Occipital lobe (tissue), 2 donors: Measurements from ENCODE around the gene TAF5. TPM values are rescaled to one million over a fixed set of nuclear protein-coding genes. Genes with fewer than 3 reads are reported as not detected.
"Not testable (repeated sequence)": the region's sequence is repeated elsewhere in the genome, so short reads cannot be mapped to it uniquely, and the experiment has no call there.

Source experiments
- DNase-seq: peaks from one replicate; lab custom pipeline; 2025; lab: John Stamatoyannopoulos, UW
- total RNA-seq: library from RNA; depleted of rRNA; stranded (reverse); fragments of >200 nt; gene quantifications from one replicate; pipeline ENCODE4 v1.2.3, GENCODE V29; 2014

TAF5 gene
- 13.1 TPM for total RNA-seq

GRCh38 chr10:103367782-103368518 lies at the start of gene TAF5:
Gene TAF5 (plus strand): TSS chr10:103367976. CDS start chr10:103367990, 14 bp downstream.
- DNase-seq, result peak; percentile 89

DNA sequence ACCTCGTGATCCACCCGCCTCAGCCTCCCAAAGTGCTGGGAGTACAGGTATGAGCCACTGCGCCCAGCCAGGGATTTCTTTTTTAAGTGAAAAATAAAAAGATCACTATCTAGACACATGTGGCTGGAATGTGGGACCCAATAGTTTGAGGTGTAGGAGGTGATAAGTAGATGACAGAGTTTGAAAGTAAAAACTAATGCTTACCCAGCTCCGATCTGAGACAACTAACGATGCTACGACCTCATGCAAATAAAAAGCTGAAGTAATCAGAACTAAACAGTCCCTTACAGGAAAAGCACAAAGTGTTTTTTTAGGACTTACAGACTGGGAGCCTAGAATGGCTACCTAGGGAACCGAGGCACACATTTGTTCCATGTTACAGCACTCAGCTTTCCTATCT lies 39.9 kb upstream of the TAF5 start:
- no peak for DNase-seq

DNA sequence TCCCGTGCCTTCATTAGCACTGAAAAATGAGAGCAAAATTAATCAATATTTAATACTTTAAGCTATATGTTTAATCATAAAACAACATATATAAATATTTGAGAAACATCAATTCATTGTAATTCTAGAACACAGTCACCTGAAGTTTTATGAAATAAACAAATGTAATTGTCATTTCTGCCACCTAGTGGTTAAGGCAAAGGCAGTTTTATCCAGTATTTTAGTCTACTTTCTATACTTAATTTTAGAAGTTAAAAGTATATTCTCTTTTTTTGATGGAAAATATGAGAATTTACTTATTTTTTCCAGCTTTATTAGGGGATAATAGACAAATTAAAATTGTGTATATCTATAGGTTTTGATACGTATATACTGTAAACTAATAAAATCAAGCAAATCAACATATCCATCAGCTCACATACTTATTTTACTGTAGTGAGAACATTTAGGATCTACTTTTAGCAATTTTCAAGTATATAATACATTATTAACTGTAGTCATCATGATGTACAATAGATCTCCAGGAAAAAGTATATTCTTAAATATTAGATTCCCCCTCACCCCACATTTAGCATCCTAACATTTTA lies 33.7 kb upstream of the TAF5 start:
- DNase-seq, result no peak

GRCh38 chr10:103334567-103334966 lies 33.2 kb upstream of the TAF5 start:
- no peak for DNase-seq

- DNase-seq, result no peak
Observed at GRCh38 chr10:103336370-103336769, 31.4 kb upstream of the TAF5 start.

- no peak for DNase-seq
Observed at GRCh38 chr10:103350175-103350516, 17.6 kb upstream of the TAF5 start.

- peak; percentile 80 for DNase-seq
Observed at GRCh38 chr10:103350517-103351260, 17.1 kb upstream of the TAF5 start, which contains the start of gene PCGF6. Gene PCGF6 (minus strand): TSS chr10:103351140. CDS start chr10:103351066, 74 bp downstream.

DNA sequence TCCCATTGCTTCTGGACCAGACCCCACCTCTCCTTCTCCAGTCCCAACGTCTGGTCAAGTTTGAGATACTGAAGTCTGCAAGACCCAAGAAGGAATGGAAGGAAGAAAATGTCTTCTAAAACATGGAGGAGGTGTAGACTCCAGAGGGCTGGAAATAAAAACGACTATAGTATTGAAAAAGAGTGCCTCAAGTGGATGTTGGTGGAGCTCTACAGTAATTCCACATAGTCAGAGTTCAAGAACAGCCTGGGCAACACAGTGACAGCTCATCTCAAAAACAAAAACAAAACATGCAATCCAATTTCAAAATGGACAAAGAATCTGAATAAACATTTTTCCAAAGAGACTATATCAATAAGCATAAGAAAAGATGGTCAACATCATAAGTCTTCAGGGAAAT lies 14.5 kb upstream of the TAF5 start:
- DNase-seq, result no peak

DNA sequence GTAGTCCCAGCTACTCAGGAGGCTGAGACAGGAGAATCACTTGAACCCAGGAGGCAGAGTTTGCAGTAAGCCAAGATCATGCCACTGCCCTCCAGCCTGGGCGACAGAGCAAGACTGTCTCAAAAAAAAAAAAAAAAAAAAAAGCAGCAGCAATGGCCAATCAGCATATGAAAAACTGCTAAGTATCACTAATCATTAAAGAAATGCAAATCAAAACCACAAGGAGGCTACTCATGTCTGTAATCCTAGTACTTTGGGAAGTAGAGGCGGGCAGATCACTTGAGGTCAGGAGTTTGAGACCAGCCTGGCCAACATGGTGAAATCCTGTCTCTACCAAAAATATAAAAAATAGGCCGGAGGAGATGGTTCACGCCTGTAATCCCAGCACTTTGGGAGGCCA lies 13.2 kb upstream of the TAF5 start:
- DNase-seq, result not testable (repeated sequence)

DNA sequence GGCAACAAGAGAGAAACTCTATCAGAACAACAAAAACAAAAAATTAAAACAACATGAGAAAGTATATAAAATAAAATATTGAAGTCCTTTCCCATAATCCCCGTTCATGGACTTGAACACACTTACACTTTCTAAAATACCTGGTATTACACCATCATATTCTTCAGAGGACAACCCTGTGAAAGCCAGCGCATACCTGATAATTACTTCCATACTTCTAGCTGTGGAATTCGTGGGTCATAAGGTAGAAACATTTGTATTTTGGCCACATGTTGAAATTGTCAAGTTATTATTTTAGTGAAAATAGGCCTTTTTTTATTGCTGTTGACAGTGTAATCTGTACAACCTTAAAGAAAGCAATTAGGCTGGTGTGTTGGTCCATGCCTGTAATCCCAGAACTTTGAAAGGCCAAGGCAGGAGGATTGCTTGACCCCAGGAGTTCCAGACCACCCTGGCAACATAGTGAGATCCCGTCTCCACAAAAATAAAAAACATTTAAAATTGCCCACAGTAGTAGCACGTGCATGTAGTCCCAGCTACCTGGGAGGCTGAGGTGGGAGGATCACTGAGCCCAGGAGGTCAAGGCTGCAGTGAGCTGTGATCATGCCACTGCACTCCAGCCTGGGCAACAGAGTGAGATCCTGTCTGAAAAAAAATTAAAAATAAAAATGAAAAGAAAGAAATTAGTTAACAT lies 11.7 kb upstream of the TAF5 start:
- no peak for DNase-seq

- DNase-seq, result not testable (repeated sequence)
Observed at GRCh38 chr10:103359493-103359892, 8.3 kb upstream of the TAF5 start.

- DNase-seq, result not testable (repeated sequence)
Observed at GRCh38 chr10:103360791-103361190, 7.0 kb upstream of the TAF5 start.

GRCh38 chr10:103367379-103367781 lies 396 bp upstream of the TAF5 start:
- no peak for DNase-seq

DNA sequence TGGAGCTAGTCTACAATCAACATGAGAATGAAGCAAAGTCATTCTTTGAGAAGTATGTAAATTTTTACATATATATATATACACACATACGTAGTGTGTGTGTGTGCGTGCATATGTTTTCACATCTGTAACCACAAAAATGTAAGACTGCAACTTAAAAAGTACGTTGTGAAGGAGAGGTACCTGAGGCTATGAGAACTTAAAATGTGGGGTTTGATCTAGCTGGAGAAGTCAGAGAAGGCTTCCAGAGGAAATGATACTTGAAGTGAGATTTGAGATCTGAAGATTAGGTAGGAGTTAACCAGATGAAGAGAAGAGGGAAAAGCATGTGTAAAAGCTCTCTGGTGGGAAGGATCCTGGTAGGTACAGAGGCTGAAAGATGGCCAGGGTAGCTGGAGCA lies 5.8 kb downstream of the TAF5 start:
- DNase-seq, result no peak

- DNase-seq, result no peak
Observed at GRCh38 chr10:103374263-103374662, 6.5 kb downstream of the TAF5 start.

- no peak for DNase-seq
Observed at GRCh38 chr10:103382769-103383168, 15.0 kb downstream of the TAF5 start.

DNA sequence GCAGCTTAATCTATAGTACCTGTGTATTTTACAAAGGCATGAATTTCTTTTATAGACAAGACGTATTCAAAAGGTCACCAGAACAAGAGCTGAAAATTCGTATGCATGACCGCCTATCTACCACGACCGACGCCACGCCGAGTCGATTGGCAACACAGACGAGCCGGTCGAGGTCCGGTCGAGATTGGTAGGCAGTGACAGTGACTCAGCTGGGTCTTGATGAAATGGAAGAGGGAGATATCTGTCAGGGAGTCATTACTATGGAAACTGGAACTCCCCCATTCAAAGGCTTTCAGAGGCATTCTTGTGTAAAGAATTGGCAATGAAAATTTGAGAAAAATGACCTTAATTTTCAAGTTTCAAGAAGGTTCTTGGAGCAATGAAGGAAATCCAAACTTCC lies 26.4 kb downstream of the TAF5 start:
- DNase-seq, result no peak

DNA sequence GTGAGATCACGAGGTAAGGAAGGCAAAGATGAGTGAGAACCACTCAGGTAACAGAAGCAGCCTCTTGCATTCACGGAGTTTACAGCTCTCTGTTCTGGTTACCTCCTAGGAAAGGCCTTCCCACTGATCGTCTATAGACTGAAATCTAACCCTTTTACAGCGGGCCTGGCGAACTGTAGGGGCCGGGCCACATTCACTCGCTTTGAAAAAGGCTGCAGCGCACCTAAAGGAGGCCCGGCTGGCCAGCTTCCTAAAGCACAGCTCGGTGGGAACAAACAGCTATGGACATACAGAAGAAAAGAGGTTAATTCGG lies 27.9 kb downstream of the TAF5 start:
- no peak for DNase-seq

- peak; percentile 97 for DNase-seq
Observed at GRCh38 chr10:103396067-103396788, 28.5 kb downstream of the TAF5 start, which contains the start of the genes ATP5MK and PDCD11. Gene ATP5MK (minus strand): TSS chr10:103396475. CDS start chr10:103392457, 4,018 bp downstream. Gene PDCD11 (plus strand): TSS chr10:103396626. CDS start chr10:103398427, 1,801 bp downstream.

- DNase-seq, result no peak
Observed at GRCh38 chr10:103396789-103397087, 29.0 kb downstream of the TAF5 start.

- DNase-seq, result no peak
Observed at GRCh38 chr10:103397191-103397825, 29.5 kb downstream of the TAF5 start.
